ENCODE measurements around the gene BAIAP3.

The BAIAP3 gene

DNA sequence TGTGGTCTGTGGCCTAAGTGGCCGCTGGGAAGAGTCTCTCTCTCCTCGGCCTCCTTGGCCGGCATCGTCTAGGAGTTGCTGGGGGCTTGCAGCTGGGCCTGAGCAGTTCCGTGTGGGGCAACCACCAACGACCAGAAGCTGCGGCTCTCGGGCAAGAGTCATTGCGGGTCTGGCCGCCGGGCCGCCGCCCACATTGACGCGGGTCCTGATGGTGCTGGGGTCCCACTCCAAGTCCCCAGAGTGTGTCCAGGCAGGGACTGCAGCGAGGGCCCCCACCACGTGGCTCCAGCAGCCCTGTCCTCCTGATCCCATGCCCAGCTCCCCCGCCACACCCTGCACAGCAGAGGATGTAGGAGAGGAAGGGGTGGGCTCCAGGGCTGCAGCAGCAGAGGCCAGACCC lies 50.1 kb downstream of the BAIAP3 start:
- H3K4me3 ChIP-seq = no peak overlapping the region
- TF ChIP-seq POLR2AphosphoS5 (IDR thresholded peaks at IDR 0.05; ENCODE audit: borderline replicate concordance, low read depth, low read length) = no peak
- no peak for TF ChIP-seq FOXP2 (optimal IDR thresholded peaks at IDR 0.05; ENCODE audit: control extremely low read depth, extremely low read length, insufficient read depth)
- no peak for TF ChIP-seq EZH2 (IDR thresholded peaks at IDR 0.05)
- no peak overlapping the region for H3K9ac ChIP-seq (ENCODE audit: insufficient read length)
- no peak for DNase-seq (ENCODE audit: low read depth, low spot score)
- no peak overlapping the region for H3K27ac ChIP-seq
- no peaks in the 10 kb centered on the region for H3K36me3 ChIP-seq (ENCODE audit: insufficient read depth, low read length)
- H3K9me3 ChIP-seq (ENCODE audit: low read depth, low read length) = no peaks in the 10 kb centered on the region

DNA sequence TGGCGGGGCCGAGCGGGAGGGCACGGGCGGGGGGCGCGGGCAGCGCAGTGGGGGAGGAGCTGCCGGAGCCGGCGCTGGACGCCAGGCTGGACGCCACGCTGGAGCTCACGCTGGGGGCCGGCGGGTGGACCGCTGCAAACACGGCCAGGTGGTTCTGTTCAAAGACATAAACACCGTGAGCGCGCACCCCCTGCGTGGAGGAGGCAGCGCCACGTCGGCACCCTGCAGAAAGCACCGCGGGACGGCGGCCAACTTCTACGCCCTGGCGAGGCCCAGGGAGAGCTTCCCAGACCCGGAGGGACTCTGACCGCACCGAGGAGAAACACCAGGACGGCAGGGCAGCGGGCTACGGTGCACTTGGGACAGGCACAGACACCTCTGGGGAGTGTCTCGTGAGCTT lies 51.8 kb downstream of the BAIAP3 start:
- no peak overlapping the region for H3K9ac ChIP-seq (ENCODE audit: insufficient read length)
- DNase-seq (ENCODE audit: low read depth, low spot score) = no peak
- no peak for TF ChIP-seq FOXP2 (optimal IDR thresholded peaks at IDR 0.05; ENCODE audit: control extremely low read depth, extremely low read length, insufficient read depth)
- no peaks in the 10 kb centered on the region for H3K9me3 ChIP-seq (ENCODE audit: low read depth, low read length)
- no peak overlapping the region for H3K27ac ChIP-seq
- no peak overlapping the region for H3K4me3 ChIP-seq
- H3K36me3 ChIP-seq (ENCODE audit: insufficient read depth, low read length) = no peaks in the 10 kb centered on the region

DNA sequence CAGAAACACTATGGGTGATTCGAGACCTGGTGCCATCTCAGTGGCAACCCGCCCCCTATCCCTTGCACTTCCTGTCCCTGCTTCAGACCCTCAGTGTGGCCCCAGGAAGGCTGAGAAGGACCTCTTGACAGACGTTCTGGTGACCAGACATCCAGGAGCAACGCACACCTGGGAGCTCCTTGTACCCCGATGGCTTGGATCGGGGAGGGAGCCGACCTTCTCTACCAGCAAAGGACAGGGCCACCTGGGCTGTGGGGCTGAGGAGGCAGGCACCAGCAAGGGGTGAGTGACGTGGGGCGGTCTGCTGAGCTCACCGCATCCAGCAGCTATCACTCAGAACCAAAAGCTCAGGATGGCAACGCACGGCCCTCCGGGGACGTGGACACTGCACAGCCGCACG lies 53.9 kb downstream of the BAIAP3 start:
- no peaks in the 10 kb centered on the region for H3K36me3 ChIP-seq (ENCODE audit: insufficient read depth, low read length)
- no peak for TF ChIP-seq FOXP2 (optimal IDR thresholded peaks at IDR 0.05; ENCODE audit: control extremely low read depth, extremely low read length, insufficient read depth)
- no peak for TF ChIP-seq EZH2 (IDR thresholded peaks at IDR 0.05)
- no peak for TF ChIP-seq POLR2AphosphoS5 (IDR thresholded peaks at IDR 0.05; ENCODE audit: borderline replicate concordance, low read depth, low read length)
- H3K9ac ChIP-seq (ENCODE audit: insufficient read length) = no peak overlapping the region
- H3K27ac ChIP-seq = no peak overlapping the region
- no peak for DNase-seq (ENCODE audit: low read depth, low spot score)
- no peak overlapping the region for H3K4me3 ChIP-seq
- no peaks in the 10 kb centered on the region for H3K9me3 ChIP-seq (ENCODE audit: low read depth, low read length)

DNA sequence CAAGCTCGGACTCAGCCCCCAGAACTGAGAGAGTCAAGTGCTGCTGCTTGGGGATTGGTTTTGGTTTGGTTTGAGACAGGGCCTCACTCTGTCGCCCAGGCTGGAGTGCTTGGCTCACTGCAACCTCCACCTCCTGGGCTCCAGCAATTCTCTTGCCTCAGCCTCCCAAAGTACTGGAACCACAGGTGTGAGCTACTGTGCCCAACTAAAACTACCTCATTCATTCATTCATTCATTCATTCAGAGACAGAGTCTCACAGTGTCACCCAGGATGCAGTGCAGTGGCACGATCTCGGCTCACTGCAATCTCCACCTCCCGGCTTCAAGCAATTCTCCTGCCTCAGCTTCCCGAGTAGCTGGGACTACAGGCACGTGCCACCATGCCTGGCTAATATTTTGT lies 56.3 kb downstream of the BAIAP3 start:
- no peak overlapping the region for H3K9ac ChIP-seq (ENCODE audit: insufficient read length)
- no peak overlapping the region for H3K27ac ChIP-seq
- no peaks in the 10 kb centered on the region for H3K9me3 ChIP-seq (ENCODE audit: low read depth, low read length)
- H3K4me3 ChIP-seq = no peak overlapping the region
- no peak for DNase-seq (ENCODE audit: low read depth, low spot score)
- H3K36me3 ChIP-seq (ENCODE audit: insufficient read depth, low read length) = no peaks in the 10 kb centered on the region
- TF ChIP-seq EZH2 (IDR thresholded peaks at IDR 0.05) (no peak), FOXP2 (optimal IDR thresholded peaks at IDR 0.05; ENCODE audit: control extremely low read depth, extremely low read length, insufficient read depth) (no peak), POLR2AphosphoS5 (IDR thresholded peaks at IDR 0.05; ENCODE audit: borderline replicate concordance, low read depth, low read length) (no peak)

DNA sequence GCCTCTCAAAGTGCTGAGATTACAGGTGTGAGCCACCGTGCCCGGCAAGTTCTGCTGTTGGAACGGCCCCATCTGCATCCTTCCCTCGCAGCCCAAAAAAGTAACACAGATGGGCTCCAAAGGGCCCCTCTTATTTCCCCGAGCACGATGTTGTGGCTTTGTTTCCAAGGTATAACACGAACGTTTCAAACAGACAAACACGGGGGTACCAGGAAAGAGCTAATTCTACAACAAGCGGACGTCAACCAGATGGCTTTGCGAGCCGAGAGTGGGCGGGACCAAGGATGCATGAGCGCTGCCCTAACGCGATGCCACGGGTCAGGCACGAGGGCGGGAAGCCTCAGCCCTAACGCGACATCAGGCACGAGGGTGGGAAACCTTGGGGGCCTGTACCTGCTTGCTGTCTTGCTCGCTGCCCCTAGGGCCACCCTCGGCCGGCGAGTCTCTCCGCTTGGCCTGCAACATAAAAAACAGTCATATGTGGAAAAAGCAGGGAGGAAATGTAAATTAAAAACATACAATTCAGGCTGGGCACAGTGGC lies 56.9 kb downstream of the BAIAP3 start:
- no peak overlapping the region for H3K9ac ChIP-seq (ENCODE audit: insufficient read length)
- TF ChIP-seq POLR2AphosphoS5 (IDR thresholded peaks at IDR 0.05; ENCODE audit: borderline replicate concordance, low read depth, low read length) = no peak
- no peak for TF ChIP-seq EZH2 (IDR thresholded peaks at IDR 0.05)
- no peak for TF ChIP-seq FOXP2 (optimal IDR thresholded peaks at IDR 0.05; ENCODE audit: control extremely low read depth, extremely low read length, insufficient read depth)
- no peak overlapping the region for H3K4me3 ChIP-seq
- no peaks in the 10 kb centered on the region for H3K36me3 ChIP-seq (ENCODE audit: insufficient read depth, low read length)
- no peaks in the 10 kb centered on the region for H3K9me3 ChIP-seq (ENCODE audit: low read depth, low read length)
- H3K27ac ChIP-seq = no peak overlapping the region
- DNase-seq (ENCODE audit: low read depth, low spot score) = no peak

DNA sequence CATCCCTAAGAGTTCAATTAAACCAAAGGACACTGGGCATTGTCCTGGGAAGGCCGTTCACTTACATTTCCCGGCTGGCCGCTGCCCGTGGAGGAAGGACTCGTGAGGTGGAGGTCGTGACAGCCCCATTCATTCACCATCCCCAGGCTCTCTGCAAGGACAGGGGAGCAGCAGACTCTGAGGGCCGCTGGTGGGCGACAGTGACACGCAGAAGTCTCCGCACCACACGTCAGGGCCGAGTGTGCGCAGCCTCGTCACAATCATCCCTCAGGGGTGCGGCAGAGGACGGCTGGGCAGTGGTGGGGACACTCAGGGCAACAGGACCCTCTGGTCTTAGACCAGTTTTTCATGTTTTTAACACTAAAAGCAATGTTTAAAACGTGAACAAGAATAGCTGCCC lies 59.4 kb downstream of the BAIAP3 start:
- Histone ChIP-seq H3K36me3 (ENCODE audit: insufficient read depth, low read length) (no peaks in the 10 kb centered on the region), H3K4me3 (no peak overlapping the region), H3K9me3 (ENCODE audit: low read depth, low read length) (no peaks in the 10 kb centered on the region), H3K27ac (no peak overlapping the region), H3K9ac (ENCODE audit: insufficient read length) (no peak overlapping the region)
- no peak for DNase-seq (ENCODE audit: low read depth, low spot score)
- TF ChIP-seq POLR2AphosphoS5 (IDR thresholded peaks at IDR 0.05; ENCODE audit: borderline replicate concordance, low read depth, low read length) = no peak
- TF ChIP-seq FOXP2 (optimal IDR thresholded peaks at IDR 0.05; ENCODE audit: control extremely low read depth, extremely low read length, insufficient read depth) = no peak
- no peak for TF ChIP-seq EZH2 (IDR thresholded peaks at IDR 0.05)

DNA sequence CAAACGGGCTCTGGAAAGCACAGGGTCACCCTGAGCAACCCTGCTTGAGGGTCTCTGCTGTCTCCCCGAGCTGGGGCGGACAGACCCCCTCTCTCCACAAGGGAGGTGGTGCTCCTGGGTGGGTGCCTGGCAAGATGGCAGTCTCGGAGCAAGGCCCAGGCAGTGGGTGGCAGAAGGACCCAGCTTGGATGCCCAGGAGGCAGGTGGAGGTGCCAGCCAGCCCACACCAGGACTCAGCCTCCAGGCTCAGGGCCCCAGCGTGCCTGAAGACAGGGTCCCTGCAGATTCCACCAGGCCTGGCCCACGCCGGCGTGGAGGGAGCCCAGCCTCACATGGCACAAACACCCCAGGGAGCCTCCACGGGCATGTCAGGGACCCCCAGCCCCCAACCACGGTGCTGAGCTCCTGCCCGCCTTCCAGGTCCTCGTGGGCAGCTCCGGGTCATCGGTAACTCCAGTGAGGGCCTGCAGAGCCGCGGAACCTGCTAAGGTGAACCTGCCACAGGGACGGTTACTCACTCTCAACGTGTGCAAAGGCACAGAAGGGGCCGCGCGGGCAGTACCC lies 60.2 kb downstream of the BAIAP3 start:
- Histone ChIP-seq H3K4me3 (no peak overlapping the region), H3K27ac (no peak overlapping the region), H3K9me3 (ENCODE audit: low read depth, low read length) (no peaks in the 10 kb centered on the region), H3K36me3 (ENCODE audit: insufficient read depth, low read length) (no peaks in the 10 kb centered on the region), H3K9ac (ENCODE audit: insufficient read length) (no peak overlapping the region)
- TF ChIP-seq EZH2 (IDR thresholded peaks at IDR 0.05) = no peak
- no peak for TF ChIP-seq FOXP2 (optimal IDR thresholded peaks at IDR 0.05; ENCODE audit: control extremely low read depth, extremely low read length, insufficient read depth)
- no peak for TF ChIP-seq POLR2AphosphoS5 (IDR thresholded peaks at IDR 0.05; ENCODE audit: borderline replicate concordance, low read depth, low read length)
- DNase-seq (ENCODE audit: low read depth, low spot score) = no peak

DNA sequence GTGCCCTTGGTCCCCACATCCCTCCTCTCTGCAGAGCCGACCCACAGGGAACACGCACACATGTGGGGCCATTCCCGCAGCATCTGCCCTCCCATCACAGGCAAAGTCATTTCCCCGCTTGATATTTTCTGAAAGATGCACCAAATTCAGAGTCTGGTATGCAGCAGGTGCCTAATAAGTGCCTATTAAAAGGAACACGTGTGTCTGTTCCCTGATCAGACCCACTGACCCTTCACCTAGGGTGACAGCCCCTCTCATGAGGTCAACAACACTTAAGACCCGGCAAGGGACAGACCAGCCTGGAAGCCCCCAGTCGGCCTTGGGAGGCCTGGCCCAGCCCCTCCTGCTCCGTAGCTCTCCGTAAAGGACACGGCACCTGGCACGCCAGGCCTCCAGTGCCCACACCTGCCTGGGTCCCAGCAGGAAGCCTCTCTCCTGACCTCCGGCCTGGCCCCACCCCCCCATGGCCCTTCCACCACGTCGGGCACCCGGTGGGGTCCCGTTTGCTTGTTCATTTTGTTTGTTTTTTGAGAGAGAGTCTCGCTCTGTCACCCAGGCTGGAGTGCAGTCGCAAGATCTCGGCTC lies 61.0 kb downstream of the BAIAP3 start:
- H3K9ac ChIP-seq (ENCODE audit: insufficient read length) = no peak overlapping the region
- TF ChIP-seq EZH2 (IDR thresholded peaks at IDR 0.05) = no peak
- TF ChIP-seq FOXP2 (optimal IDR thresholded peaks at IDR 0.05; ENCODE audit: control extremely low read depth, extremely low read length, insufficient read depth) = no peak
- no peak for TF ChIP-seq POLR2AphosphoS5 (IDR thresholded peaks at IDR 0.05; ENCODE audit: borderline replicate concordance, low read depth, low read length)
- no peaks in the 10 kb centered on the region for H3K36me3 ChIP-seq (ENCODE audit: insufficient read depth, low read length)
- no peak overlapping the region for H3K27ac ChIP-seq
- H3K4me3 ChIP-seq = no peak overlapping the region
- DNase-seq (ENCODE audit: low read depth, low spot score) = no peak
- no peaks in the 10 kb centered on the region for H3K9me3 ChIP-seq (ENCODE audit: low read depth, low read length)

Data from SK-N-MC (cell line).